GM21390 (cell line): ENCODE results near the gene RIC1.
"Not testable (repeated sequence)": the region's sequence is repeated elsewhere in the genome, so short reads cannot be mapped to it uniquely, and the experiment has no call there.

Source experiments
- ATAC-seq: cut with Tn5 transposase; IDR thresholded peaks from one replicate; pipeline ENCODE4 v1.9.1; 2021; ENCODE audit not compliant: unreplicated experiment

Gene RIC1

GRCh38 chr9:5667391-5667790 is 38.5 kb downstream of the RIC1 start:
- no peak for ATAC-seq

GRCh38 chr9:5670079-5670478 is 41.2 kb downstream of the RIC1 start:
- ATAC-seq, result no peak

- ATAC-seq, result no peak
Measured at GRCh38 chr9:5671711-5672353, 42.9 kb downstream of the RIC1 start.

- ATAC-seq, result not testable (repeated sequence)
Measured at GRCh38 chr9:5675046-5675445, 46.1 kb downstream of the RIC1 start.

GRCh38 chr9:5683591-5683990 is 54.7 kb downstream of the RIC1 start:
- ATAC-seq, result not testable (repeated sequence)

GRCh38 chr9:5684101-5684500 is 55.2 kb downstream of the RIC1 start:
- ATAC-seq, result no peak

- no peak for ATAC-seq
Measured at GRCh38 chr9:5688109-5688508, 59.2 kb downstream of the RIC1 start.

GRCh38 chr9:5690278-5690677 is 61.4 kb downstream of the RIC1 start:
- ATAC-seq, result no peak

- no peak for ATAC-seq
Measured at GRCh38 chr9:5695860-5696259, 67.0 kb downstream of the RIC1 start.

- no peak for ATAC-seq
Measured at GRCh38 chr9:5696884-5697283, 68.0 kb downstream of the RIC1 start.

- ATAC-seq, result no peak
Measured at GRCh38 chr9:5698004-5698403, 69.1 kb downstream of the RIC1 start.

GRCh38 chr9:5698810-5699556 is 70.1 kb downstream of the RIC1 start:
- no peak for ATAC-seq

- ATAC-seq, result no peak
Measured at GRCh38 chr9:5708414-5708813, 79.5 kb downstream of the RIC1 start.

- no peak for ATAC-seq
Measured at GRCh38 chr9:5712651-5713390, 83.9 kb downstream of the RIC1 start.

- no peak for ATAC-seq
Measured at GRCh38 chr9:5714501-5715401, 85.8 kb downstream of the RIC1 start.

- no peak for ATAC-seq
Measured at GRCh38 chr9:5715548-5716127, 86.7 kb downstream of the RIC1 start.

GRCh38 chr9:5717434-5717833 is 88.5 kb downstream of the RIC1 start:
- ATAC-seq, result not testable (repeated sequence)

- no peak for ATAC-seq
Measured at GRCh38 chr9:5718296-5719032, 89.6 kb downstream of the RIC1 start.

- no peak for ATAC-seq
Measured at GRCh38 chr9:5719100-5719926, 90.4 kb downstream of the RIC1 start.
